Activated CD4-positive, alpha-beta T cell treated with anti-CD3 and anti-CD28 coated beads, Interleukin-2, amount 50 U/mL, for 48 hours (primary cell): ENCODE data around the gene MAN1C1.

Experiments used
- DNase-seq, 2 experiments: peaks; one replicate each; pipeline ENCODE4 v3.0.0-alpha.2; 2020

Gene MAN1C1

GRCh38 chr1:25616095-25616986, at the start of gene MAN1C1:
TSS of gene MAN1C1 (plus strand) at chr1:25616791. CDS start at chr1:25617798, 1,007 bp downstream.
- peak; percentile 71 to 75 for DNase-seq

DNA sequence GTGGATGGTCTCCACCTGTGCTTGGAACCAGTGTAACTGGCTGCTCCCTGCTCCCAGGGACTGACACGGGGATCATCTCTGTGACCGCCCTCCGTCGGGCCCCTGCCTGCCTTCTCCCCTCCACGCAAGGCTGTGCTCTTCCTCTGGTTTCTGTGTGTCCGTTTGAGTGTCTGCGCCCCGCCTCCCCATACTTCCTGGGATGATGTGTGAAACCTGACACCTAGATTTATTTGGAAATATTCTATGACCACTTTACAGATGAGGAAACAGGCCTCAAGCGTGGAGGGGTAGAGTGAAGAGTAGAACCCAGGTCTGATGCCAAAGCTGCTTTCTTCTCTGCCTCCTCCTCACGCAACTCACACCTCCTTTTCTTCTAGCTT, 48.9 kb upstream of the MAN1C1 start:
- no peak for DNase-seq

- no peak for DNase-seq
Observed at GRCh38 chr1:25568090-25568833, 48.3 kb upstream of the MAN1C1 start.

DNA sequence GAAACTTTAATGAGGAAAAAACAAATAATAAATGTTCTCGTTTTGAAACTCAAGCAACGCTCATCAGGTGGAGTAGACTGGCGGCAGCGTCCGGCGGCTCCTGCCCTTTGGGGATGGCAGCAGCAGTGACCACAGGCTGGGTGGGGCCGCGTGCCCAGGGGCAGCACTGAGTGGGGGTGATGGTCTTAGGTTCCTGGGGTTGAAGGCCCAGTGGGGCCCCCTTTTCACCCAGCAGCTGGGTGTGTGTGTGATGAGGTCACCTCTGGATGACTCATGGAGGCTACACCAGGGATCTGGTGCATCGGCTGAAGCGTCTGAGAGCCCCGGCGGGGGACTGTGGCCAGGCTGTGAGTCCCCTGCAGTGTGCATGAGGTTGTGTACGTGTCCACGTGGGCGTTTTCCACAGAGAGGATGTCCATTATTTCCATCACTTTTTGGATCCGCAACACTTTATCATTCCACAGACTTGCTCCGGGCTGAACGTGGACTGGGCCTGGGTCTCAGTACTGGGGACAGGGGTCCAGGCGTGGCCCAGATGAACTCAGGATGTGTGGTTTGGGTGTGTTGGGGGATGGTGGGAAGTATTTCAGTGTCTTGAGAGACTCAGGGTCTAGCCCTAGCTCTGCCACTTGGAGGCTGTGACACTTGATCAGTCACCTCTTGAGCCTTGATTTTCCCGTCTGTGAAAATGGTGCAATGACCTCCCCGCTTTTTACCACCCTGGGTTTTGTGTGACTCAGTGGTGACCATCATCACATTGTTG, 47.6 kb upstream of the MAN1C1 start:
- DNase-seq = no peak

DNA sequence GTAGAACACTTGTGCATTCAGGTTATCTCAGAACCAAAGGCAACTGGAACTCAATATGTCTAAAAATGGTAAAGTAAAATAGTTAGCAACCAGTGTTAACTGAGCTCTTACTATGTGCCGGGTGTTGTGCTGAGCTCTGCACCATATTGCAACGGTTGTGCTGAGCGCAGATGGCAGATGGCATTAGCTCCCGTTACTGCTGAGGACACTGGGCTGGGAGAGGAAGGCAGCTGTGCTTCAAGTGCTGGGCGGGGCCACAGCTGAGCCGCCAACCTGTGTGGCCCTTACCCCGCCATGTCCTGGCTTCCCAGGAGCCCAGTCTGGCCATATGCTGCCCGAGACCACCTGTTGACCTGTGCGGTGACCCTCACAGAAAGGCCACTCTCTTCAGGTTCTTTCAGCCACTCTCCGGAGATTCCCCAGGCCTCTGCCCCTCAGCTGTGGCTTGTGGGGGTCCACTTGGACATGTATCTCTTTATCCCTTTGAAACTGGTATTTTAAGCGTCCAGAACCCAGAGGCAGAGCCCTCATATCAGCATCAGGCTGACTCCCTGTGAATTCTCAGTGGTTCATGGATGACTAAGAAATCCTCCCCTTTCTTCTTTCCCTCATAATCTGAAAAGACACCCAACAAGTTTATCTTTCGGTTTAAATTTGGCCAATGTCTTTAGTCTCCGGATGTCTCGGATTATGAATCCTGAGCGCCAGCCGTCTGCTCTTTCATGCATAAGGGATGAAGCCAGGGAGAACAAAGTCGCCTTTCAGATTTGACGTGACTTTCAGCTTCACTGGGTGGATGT, 46.8 kb upstream of the MAN1C1 start:
- DNase-seq = no peak

DNA sequence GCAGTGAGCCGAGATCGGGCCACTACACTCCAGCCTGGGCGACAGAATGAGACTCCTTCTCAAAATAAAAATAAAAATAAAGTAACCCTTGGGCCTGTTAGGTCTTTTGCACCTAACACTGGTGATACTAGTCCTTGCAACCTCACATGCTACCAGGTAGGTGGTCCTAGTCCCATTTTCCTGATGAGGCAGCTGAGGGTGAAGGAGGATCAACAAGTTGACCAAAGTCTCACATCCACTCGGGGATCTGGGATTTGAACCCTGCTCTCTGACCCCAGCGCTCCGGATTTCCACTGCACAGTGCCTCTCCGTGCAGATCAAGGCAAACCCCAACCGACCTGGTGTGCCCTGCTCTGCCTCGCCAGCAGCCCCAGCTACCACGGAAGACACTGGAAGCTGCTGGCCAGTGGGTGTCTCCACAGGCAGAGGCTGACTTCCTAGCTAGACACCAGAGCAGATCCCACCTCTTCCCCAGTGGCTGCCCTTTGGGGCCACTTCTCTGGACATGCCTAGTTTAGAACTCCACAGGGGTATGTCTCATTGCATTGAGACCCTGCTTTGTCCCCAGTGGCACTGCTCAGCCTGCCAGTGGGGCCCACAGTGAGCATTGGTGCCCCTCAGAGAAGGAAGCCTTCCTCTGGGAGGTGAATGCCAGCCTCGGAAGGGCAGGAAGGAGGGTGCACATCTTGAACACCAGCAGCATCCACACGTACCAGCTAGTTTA, 45.6 kb upstream of the MAN1C1 start:
- DNase-seq = no peak

GRCh38 chr1:25571522-25571970, 45.0 kb upstream of the MAN1C1 start:
- no peak for DNase-seq

- DNase-seq = no peak
Observed at GRCh38 chr1:25572107-25572506, 44.5 kb upstream of the MAN1C1 start.

- DNase-seq = peak; percentile 61 to 68
Observed at GRCh38 chr1:25572708-25573590, 43.6 kb upstream of the MAN1C1 start.

- no peak for DNase-seq
Observed at GRCh38 chr1:25573591-25573930, 43.0 kb upstream of the MAN1C1 start.

- no peak for DNase-seq
Observed at GRCh38 chr1:25573961-25574360, 42.6 kb upstream of the MAN1C1 start.

DNA sequence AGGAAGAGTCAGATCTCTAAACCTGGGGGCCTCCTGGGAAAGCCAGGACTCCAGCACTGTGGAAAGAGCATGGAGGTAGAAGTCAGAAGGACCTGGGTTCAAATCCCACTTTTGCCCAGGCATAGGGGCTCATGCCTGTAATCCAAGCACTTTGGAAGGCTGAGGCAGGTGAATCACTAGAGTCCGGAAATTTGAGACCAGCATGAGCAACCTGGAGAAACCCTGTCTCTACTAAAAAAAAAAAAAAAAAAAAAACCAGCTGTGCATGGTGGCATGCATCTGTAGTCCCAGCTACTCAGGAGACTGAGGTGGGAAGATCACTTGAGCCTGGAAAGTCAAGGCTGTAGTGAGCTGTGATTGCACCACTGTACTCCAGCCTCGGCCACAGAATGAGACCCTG, 41.4 kb upstream of the MAN1C1 start:
- DNase-seq = no peak

DNA sequence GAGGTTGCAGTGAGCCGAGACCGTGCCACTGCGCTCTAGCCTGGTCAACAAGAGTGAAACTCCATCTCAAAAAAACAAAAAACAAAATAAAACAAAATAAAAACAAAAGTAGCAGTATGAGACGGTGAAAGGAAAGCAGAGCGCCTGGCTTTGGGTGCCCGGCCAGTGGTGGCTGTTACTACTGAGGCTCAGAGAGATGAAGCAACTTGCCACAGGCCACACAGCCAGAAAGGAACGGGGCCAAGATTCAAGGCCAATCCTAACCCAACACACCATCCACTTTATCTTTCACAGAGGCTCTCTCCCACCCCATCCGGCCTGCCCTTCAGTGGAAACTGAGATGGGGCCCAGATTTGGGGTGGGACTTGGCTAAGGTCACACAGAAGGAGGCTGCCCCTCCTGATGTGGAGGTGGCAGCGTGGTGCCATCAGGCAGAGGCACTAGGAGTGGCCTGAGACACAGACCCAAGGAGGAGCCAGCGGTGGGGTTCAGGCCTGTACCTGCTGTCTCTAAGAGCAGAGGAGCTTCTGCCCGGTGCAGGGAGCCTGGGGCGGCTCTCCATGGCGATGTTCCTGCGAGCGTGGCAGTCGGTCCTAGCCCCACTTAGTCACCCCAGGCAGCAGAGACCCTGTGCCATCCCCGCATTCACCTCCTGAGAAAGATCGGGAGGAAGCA, 40.0 kb upstream of the MAN1C1 start:
- DNase-seq = no peak

GRCh38 chr1:25577134-25577920, 39.3 kb upstream of the MAN1C1 start:
- DNase-seq = no peak

GRCh38 chr1:25579292-25580252, 37.0 kb upstream of the MAN1C1 start:
- DNase-seq = no peak

DNA sequence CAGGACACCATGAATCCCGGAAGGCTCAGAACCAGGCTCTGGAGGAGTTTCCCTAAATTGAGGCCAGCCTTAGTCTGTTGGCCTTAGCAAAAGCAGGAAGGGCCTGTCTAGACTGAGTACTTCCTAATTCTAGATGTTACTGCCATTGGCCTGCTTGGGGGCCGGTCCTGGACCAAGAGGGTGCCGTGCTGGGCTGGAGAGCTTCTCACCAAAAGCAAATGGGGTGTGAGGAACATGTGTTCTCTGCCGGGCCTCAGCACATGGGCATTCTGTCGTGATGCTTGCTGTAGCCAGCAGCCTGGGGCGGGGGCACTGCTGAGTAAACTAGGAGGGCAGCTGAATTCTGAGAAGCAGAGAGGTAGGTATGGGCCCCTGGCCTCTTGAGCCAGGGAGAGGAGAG, 35.7 kb upstream of the MAN1C1 start:
- no peak for DNase-seq

DNA sequence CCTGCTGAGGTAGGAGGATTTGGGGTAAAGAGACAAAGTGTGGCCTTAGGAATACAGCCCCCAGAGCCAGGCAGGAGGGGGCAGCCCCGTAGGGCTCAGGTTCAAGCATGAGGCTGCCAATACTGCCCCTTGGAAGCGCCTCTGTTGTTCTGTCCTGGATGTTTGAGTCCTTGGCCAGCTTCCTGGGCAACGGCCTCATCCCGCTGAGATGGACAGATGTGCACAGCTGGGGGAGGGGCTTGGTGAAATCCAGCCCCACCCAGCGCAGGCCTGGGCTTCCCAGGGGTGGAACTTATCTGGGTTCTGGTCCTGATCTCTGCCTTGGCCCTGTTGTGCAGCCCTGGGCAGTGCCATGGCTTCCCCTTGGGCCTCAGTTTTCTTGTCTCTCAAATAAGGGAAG, 34.8 kb upstream of the MAN1C1 start:
- DNase-seq = no peak
